DOHH2 (cell line): ENCODE results near the gene ALDH1L1.

ENCODE experiments used
- H3F3A ChIP-seq: fragments of 200-600 bp; sonication (generic), shearing (Covaris generic); 2 replicates; pipeline ENCODE4 v1.6.0; 2016; ENCODE audit warnings: antibody characterized with exemption, mild to moderate bottlenecking; ENCODE audit not compliant: control insufficient read depth, insufficient read depth
- H3K27ac ChIP-seq: fragments of 200-600 bp; sonication (generic); 2 replicates; pipeline ENCODE4 v1.5.1; 2014; ENCODE audit warnings: low read depth, mild to moderate bottlenecking, low read length, moderate library complexity
- H3K27me3 ChIP-seq: fragments of 200-600 bp; sonication (generic); 2 replicates; pipeline ENCODE4 v1.6.1; 2014; ENCODE audit warnings: mild to moderate bottlenecking, low read length, mixed read lengths; ENCODE audit not compliant: control insufficient read depth
- H3K36me3 ChIP-seq: fragments of 200-600 bp; sonication (generic); 2 replicates; pipeline ENCODE4 v1.6.1; 2014; ENCODE audit warnings: mild to moderate bottlenecking, low read length, moderate library complexity, mixed read lengths; ENCODE audit not compliant: control insufficient read depth
- H3K4me1 ChIP-seq: fragments of 200-600 bp; sonication (generic); 2 replicates; pipeline ENCODE4 v1.6.1; 2014; ENCODE audit warnings: mild to moderate bottlenecking, low read length, mixed read lengths; ENCODE audit not compliant: control insufficient read depth
- H3K4me2 ChIP-seq: fragments of 200-600 bp; sonication (generic); 2 replicates; pipeline ENCODE4 v1.6.0; 2014; ENCODE audit warnings: mild to moderate bottlenecking, low read length, moderate library complexity
- H3K4me3 ChIP-seq: fragments of 200-600 bp; sonication (generic); 2 replicates; pipeline ENCODE4 v1.5.1; 2014; ENCODE audit warnings: mild to moderate bottlenecking, low read length, mixed read lengths
- H3K79me2 ChIP-seq: fragments of 200-600 bp; sonication (generic); 2 replicates; pipeline ENCODE4 v1.6.1; 2014; ENCODE audit warnings: mild to moderate bottlenecking, low read length, mixed read lengths; ENCODE audit not compliant: control insufficient read depth
- H3K9me2 ChIP-seq: fragments of 200-600 bp; sonication (generic); replicated peaks from 2 replicates; pipeline ENCODE4 v1.6.1; 2014; ENCODE audit warnings: mild to moderate bottlenecking, low read length, mixed read lengths; ENCODE audit not compliant: control insufficient read depth
- H3K9me3 ChIP-seq: fragments of 200-600 bp; sonication (generic); 2 replicates; pipeline ENCODE4 v1.6.1; 2014; ENCODE audit warnings: antibody characterized with exemption, low read length, mixed read lengths; ENCODE audit not compliant: control insufficient read depth, insufficient read depth
- H4K20me1 ChIP-seq: fragments of 200-600 bp; sonication (generic); 2 replicates; pipeline ENCODE4 v1.6.0; 2014; ENCODE audit warnings: low read depth, mild to moderate bottlenecking, antibody characterized with exemption, low read length, moderate library complexity; ENCODE audit not compliant: control insufficient read depth, insufficient read depth
- EZH2phosphoT487 ChIP-seq: fragments of 200-600 bp; sonication (generic); IDR thresholded peaks from 2 replicates; pipeline ENCODE4 v1.6.1; 2017; ENCODE audit warnings: borderline replicate concordance, mild to moderate bottlenecking, antibody characterized with exemption, low read length, moderate library complexity, mixed read lengths
- TF ChIP-seq, protein P1 (sequence below): fragments of 200-600 bp; sonication (generic); IDR thresholded peaks from one replicate; pipeline ENCODE4 v1.5.1; 2014; ENCODE audit warnings: antibody characterized with exemption, mild to moderate bottlenecking, low read depth, low read length; ENCODE audit not compliant: poor library complexity, severe bottlenecking

ALDH1L1 gene

DNA sequence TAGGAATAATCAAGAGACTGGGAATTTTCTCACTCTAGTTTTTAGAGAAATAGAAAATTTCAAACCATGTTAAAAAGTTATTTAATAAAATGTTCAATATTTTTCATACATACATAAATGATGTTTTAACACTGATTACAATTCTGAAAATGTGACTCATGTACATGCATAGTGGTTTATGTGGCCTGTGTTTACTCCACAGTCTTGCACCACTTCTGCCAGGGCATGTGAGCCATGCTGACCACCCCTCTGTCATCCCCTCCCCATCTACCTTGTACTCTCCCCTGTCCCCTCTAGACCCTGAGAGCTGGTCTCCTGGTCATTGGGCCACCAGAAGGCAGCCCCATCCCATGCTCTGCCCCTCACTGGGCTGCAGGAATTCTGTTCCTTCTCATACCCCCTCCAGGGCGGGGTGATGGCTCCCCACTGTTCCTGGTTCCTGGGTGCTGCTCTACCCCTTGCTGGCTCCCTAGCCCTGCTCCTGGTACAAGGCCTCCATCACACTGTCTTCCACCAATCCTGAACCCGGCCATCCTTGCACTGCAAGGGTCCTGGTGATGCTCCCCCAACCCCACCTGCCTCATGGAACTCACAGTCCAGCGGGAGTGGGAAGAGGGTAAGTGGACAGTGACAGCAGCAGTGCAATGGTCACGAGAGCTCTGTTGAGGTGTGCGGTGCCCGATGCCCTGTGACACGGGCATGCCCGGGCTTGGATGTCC is 72.3 kb downstream of the ALDH1L1 start:
- Histone ChIP-seq H3F3A (no peaks in the 10 kb centered on the region), H3K4me2 (no peak overlapping the region), H3K27ac (no peak overlapping the region), H3K9me3 (no peaks in the 10 kb centered on the region), H3K27me3 (no peaks in the 10 kb centered on the region), H3K9me2 (no peaks in the 10 kb centered on the region), H4K20me1 (no peaks in the 10 kb centered on the region), H3K4me3 (no peak overlapping the region), H3K36me3 (no peaks in the 10 kb centered on the region), H3K4me1 (no peaks in the 10 kb centered on the region), H3K79me2 (no peaks in the 10 kb centered on the region)
- no peak for TF ChIP-seq EZH2phosphoT487
- TF ChIP-seq, protein P1, sequence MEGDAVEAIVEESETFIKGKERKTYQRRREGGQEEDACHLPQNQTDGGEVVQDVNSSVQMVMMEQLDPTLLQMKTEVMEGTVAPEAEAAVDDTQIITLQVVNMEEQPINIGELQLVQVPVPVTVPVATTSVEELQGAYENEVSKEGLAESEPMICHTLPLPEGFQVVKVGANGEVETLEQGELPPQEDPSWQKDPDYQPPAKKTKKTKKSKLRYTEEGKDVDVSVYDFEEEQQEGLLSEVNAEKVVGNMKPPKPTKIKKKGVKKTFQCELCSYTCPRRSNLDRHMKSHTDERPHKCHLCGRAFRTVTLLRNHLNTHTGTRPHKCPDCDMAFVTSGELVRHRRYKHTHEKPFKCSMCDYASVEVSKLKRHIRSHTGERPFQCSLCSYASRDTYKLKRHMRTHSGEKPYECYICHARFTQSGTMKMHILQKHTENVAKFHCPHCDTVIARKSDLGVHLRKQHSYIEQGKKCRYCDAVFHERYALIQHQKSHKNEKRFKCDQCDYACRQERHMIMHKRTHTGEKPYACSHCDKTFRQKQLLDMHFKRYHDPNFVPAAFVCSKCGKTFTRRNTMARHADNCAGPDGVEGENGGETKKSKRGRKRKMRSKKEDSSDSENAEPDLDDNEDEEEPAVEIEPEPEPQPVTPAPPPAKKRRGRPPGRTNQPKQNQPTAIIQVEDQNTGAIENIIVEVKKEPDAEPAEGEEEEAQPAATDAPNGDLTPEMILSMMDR, result no peak

DNA sequence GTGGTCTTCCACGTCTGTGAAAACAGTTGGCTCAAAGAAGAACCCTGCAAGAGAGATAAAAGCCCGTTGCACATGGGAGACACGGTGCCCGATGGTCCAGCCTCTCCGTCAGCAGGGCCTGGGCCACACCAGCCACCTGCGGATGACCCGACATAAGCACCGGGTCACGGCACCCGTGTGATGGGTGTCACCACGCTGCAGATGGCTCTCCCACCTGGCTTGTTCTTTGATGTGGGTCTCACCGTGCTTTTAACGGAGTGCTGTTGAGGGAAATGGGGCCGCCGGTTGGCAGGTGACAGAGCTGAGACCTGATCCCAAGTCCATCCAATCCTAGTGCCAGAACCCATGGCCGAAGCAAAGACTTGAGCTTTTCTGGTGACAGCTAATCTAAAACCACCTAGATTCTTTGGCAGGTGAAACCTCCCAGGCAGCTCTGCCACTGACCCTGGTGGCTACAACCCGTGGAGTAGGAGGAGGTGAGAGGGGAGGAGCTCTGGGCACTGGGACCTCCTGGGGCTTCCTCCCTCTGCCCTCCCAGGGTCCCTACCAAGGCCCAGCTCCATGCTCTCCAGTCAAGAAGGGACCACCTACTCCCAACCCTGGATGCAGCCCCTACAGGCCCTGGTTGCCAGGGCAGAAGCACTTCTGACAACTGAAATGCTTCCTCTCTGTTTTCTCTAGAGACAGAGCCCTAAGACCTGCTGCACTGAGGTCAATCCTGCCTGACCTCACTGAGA is 73.0 kb downstream of the ALDH1L1 start:
- Histone ChIP-seq H3K36me3 (no peaks in the 10 kb centered on the region), H3K4me2 (no peak overlapping the region), H3K79me2 (no peaks in the 10 kb centered on the region), H3K27me3 (no peaks in the 10 kb centered on the region), H3K9me3 (no peaks in the 10 kb centered on the region), H3K4me3 (no peak overlapping the region), H3F3A (no peaks in the 10 kb centered on the region), H3K9me2 (no peaks in the 10 kb centered on the region), H4K20me1 (no peaks in the 10 kb centered on the region), H3K27ac (no peak overlapping the region), H3K4me1 (no peaks in the 10 kb centered on the region)
- TF ChIP-seq, protein P1, result no peak
- TF ChIP-seq EZH2phosphoT487, result no peak

DNA sequence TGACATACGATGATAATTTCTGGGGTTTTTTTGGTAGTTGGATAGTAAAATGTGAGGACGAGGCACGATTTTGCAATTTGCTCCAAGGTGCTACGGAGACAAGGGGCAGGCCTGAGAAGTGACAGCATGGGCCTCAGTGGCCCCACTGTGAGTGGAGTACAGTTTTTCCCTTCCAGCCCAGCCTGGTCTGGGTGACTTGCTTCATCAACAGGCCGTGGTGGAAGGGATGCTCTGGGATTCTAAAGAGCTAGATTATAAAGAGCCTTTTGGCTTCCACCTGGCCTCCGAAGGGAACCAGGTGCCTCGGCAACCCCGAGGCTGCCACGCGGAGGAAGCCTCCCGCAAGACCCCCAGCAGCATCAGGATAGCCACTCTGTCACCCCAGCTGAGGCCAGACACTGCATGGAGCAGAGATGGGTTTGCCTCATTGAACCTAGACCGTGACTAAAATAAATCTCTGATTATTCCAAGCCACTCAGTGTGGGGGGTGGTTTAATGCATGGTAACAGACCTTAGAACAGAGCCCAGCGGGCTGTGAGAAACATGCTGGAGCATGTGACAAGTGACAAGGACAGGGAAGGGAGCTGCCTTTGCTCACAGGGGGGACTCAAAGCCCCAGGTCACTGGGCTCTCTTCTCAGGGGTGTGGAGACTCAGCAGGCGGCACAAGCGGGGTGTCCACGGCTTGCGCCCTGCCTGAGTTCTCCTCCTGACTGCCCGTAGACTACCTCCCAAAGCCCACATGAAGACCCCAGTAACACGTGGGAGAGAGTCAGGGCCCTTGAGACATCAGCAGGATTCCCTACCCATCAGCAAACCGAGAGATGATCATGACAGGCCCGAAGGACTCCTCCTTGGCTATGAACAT is 73.8 kb downstream of the ALDH1L1 start:
- Histone ChIP-seq H3F3A (no peaks in the 10 kb centered on the region), H3K27ac (no peak overlapping the region), H3K4me2 (no peak overlapping the region), H3K4me3 (no peak overlapping the region), H3K36me3 (no peaks in the 10 kb centered on the region), H3K4me1 (no peaks in the 10 kb centered on the region), H3K79me2 (no peaks in the 10 kb centered on the region), H4K20me1 (no peaks in the 10 kb centered on the region), H3K27me3 (no peaks in the 10 kb centered on the region), H3K9me3 (no peaks in the 10 kb centered on the region), H3K9me2 (no peaks in the 10 kb centered on the region)
- no peak for TF ChIP-seq EZH2phosphoT487
- TF ChIP-seq, protein P1, result no peak
